Measurements from ENCODE around the gene ACAA1. TPM values are rescaled to one million over a fixed set of nuclear protein-coding genes. Genes with fewer than 3 reads are reported as not detected.
"Not testable (repeated sequence)": the region's sequence is repeated elsewhere in the genome, so short reads cannot be mapped to it uniquely, and the experiment has no call there.

ACAA1 gene
- total RNA-seq, 2 donors from 2014 or later = 50.9 to 74.0 TPM

DNA sequence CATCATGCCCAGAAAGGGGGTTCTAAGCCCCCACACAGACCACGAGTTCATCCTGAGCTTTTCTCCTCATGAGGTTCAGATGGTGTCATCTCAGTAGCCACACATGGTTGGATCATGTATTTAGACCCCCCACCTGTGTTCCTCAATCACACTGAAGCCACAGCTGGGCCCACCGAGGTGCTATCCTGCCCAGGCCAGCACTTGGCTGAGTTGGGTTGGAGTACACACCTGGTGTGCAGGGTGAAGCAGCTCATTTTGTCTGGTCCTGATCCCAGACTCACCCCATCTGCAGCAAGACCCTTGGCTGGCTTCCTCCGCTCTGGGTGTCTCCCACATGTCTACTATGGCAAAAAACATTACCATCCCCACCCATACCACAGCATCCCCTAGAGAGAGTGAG, 41.9 kb downstream of the ACAA1 start:
- H3K4me3 ChIP-seq = no peak overlapping the region
- no peak for DNase-seq (ENCODE audit: low spot score)
- no peaks in the 10 kb centered on the region for H3K9me3 ChIP-seq
- H3K36me3 ChIP-seq = no peaks in the 10 kb centered on the region
- TF ChIP-seq, protein P1, sequence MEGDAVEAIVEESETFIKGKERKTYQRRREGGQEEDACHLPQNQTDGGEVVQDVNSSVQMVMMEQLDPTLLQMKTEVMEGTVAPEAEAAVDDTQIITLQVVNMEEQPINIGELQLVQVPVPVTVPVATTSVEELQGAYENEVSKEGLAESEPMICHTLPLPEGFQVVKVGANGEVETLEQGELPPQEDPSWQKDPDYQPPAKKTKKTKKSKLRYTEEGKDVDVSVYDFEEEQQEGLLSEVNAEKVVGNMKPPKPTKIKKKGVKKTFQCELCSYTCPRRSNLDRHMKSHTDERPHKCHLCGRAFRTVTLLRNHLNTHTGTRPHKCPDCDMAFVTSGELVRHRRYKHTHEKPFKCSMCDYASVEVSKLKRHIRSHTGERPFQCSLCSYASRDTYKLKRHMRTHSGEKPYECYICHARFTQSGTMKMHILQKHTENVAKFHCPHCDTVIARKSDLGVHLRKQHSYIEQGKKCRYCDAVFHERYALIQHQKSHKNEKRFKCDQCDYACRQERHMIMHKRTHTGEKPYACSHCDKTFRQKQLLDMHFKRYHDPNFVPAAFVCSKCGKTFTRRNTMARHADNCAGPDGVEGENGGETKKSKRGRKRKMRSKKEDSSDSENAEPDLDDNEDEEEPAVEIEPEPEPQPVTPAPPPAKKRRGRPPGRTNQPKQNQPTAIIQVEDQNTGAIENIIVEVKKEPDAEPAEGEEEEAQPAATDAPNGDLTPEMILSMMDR (IDR thresholded peaks at IDR 0.05) = no peak
- no peaks in the 10 kb centered on the region for H3K27me3 ChIP-seq
- no peaks in the 10 kb centered on the region for H3K4me1 ChIP-seq
- no peak overlapping the region for H3K27ac ChIP-seq

DNA sequence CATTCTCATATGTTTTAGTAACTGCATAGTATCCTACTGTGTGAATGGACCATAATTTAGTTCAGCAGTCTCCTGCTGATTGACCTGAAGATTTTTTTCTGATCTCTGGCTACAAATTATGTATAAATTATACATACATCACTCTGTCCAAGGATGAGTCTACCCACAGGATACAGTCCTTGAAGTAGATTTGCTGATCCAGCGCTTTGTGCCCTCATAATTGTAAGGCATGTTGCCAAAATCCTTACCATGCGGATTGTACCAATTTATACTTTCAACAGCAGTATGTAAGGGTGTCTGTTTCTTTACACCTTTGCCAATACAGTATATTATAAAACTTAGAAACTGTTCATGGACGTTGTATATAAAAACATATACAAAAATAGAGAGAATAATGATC, 46.5 kb downstream of the ACAA1 start:
- H3K9me3 ChIP-seq = no peaks in the 10 kb centered on the region
- no peaks in the 10 kb centered on the region for H3K36me3 ChIP-seq
- no peak overlapping the region for H3K4me3 ChIP-seq
- H3K27me3 ChIP-seq = no peaks in the 10 kb centered on the region
- no peak for DNase-seq (ENCODE audit: low spot score)
- H3K4me1 ChIP-seq = no peaks in the 10 kb centered on the region
- TF ChIP-seq, protein P1 (IDR thresholded peaks at IDR 0.05) = no peak
- H3K27ac ChIP-seq = no peak overlapping the region

DNA sequence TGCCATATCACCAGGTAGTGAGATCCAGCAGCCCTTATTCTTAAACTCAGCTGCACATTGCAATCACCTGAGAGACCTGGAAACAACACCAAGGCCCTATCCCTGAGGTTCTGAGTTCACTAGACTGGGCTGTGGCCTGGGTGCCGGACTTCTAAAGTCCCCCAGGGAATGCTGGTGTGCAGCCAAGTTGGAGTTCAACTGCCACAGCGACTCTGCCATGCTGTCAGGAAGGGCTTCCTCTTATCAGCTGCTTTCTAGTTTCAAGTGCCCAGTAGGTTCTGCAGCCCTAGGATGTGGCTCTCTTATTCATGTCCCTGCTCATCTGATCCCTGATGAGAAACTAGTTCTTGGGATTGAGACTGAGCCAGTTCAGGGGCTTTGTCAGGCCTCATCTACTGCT, 47.8 kb downstream of the ACAA1 start:
- peaks cover 0 to 2% of the 10 kb centered on the region in 2 donors for H3K9me3 ChIP-seq
- no peak overlapping the region for H3K4me3 ChIP-seq
- TF ChIP-seq, protein P1 (IDR thresholded peaks at IDR 0.05) = no peak
- no peaks in the 10 kb centered on the region for H3K36me3 ChIP-seq
- no peaks in the 10 kb centered on the region for H3K27me3 ChIP-seq
- no peaks in the 10 kb centered on the region for H3K4me1 ChIP-seq
- DNase-seq (ENCODE audit: low spot score) = no peak
- no peak overlapping the region for H3K27ac ChIP-seq

DNA sequence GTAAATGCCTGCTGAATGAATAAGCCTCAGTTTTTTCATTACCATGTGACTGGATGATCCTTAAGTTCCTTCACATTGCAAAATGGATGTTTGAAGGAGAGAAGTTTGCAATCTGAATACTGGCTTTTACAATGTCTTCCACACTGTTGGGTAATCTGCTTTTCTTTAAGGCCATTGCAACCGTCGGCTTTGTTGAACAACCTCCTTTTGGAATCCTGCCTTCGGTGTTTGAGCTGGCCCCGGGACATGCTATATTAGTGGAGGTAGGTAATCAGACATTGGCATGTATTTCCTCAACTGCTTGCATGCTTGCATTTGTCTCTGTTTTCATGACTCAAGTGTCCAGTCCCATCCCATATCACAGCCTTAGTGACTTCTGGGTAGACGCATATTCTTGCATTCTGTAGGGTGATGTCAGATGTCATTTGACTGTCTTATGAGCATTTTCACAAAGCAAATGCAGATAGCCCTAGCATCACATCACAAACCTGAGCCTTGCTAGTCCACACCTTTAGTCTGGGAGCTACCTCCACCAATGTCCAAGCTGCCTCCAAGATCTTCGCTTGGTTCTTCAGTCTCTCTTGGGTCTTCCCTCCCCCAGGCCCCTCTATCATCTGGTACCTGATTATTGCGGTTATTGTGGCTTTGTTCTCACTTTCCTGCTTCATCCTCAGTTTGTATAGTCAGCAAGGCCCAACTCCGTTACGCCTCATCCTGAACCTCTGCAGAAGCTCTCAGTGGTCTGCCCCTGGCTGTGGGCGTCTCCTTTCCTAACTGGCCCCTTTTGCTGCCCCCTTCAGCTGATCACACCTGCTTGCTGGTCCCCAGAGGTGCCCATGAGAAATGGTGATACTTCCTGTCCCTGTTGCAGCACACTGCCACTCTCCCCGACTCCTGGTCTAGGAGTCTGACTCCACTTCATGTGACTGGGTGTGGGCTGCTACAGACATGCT, 48.5 kb downstream of the ACAA1 start:
- Histone ChIP-seq H3K4me1 (no peaks in the 10 kb centered on the region), H3K27me3 (no peaks in the 10 kb centered on the region), H3K27ac (no peak overlapping the region), H3K4me3 (no peak overlapping the region), H3K9me3 (peaks cover 0 to 4% of the 10 kb centered on the region in 2 donors), H3K36me3 (no peaks in the 10 kb centered on the region)
- DNase-seq (ENCODE audit: low spot score) = no peak
- TF ChIP-seq, protein P1 (IDR thresholded peaks at IDR 0.05) = no peak

DNA sequence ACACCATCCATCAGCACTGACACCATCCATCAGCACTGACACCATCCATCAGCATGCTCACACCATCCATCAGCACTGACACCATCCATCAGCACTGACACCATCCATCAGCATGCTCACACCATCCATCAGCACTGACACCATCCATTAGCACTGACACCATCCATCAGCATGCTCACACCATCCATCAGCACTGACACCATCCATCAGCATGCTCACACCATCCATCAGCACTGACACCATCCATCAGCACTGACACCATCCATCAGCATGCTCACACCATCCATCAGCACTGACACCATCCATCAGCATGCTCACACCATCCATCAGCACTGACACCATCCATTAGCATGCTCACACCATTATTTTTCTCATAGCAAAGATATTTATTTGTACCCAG, 49.6 kb downstream of the ACAA1 start:
- not testable (repeated sequence) for H3K4me1 ChIP-seq; H3K27ac ChIP-seq; DNase-seq (ENCODE audit: low spot score); H3K4me3 ChIP-seq; H3K9me3 ChIP-seq; H3K36me3 ChIP-seq; H3K27me3 ChIP-seq

DNA sequence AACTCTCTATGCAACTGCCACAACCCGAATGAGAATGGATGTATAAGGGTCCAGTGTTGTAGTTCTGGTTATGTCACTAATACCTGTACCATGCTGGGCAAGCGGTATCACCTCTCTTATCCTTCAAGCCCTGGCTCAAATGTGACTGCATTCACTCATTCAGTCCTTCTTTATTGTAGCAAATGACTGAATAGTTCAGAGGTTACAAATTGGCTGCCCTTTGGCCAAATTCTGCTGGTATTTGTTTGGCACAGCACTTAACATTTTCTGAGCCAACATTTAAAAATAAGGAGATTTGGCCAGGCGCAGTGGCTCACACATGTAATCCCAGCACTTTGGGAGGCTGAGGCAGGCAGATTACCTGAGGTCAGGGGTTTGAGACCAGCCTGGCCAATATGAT, 50.4 kb downstream of the ACAA1 start:
- peaks cover 0 to 4% of the 10 kb centered on the region in 2 donors for H3K9me3 ChIP-seq
- TF ChIP-seq, protein P1 (IDR thresholded peaks at IDR 0.05) = no peak
- no peak for DNase-seq (ENCODE audit: low spot score)

More for the DNA sequence above, 50.4 kb downstream of the ACAA1 start:
- H3K27me3 ChIP-seq = no peaks in the 10 kb centered on the region
- no peaks in the 10 kb centered on the region for H3K4me1 ChIP-seq
- no peak overlapping the region for H3K4me3 ChIP-seq
- no peaks in the 10 kb centered on the region for H3K36me3 ChIP-seq
- H3K27ac ChIP-seq = no peak overlapping the region

Measured in right atrium auricular region (tissue), 2 donors.